ENCODE measurements around the gene ZNF316.
"Not testable (repeated sequence)": the region's sequence is repeated elsewhere in the genome, so short reads cannot be mapped to it uniquely, and the experiment has no call there.

ZNF316 gene

DNA sequence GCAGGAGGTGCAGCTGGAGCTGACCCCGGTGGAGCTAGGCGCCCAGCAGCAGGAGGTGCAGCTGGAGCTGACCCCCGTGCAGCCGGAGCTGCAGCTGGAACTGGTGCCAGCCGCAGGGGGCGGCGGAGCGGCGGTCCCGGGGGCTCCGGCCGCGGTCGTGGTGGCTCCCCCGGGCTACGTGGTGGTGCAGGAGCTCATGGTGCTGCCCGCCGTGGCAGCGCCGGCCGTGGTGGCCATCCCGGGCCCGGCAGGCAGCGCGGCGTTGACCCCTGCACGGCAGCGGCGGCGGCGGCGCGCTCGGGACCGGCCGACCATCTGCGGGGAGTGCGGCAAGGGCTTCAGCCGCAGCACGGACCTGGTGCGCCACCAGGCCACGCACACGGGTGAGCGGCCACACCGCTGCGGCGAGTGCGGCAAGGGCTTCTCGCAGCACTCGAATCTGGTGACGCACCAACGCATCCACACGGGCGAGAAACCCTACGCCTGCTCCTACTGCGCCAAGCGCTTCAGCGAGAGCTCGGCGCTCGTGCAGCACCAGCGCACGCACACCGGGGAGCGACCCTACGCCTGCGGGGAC, 14.9 kb upstream of the ZNF316 start:
- no peak for DNase-seq

DNA sequence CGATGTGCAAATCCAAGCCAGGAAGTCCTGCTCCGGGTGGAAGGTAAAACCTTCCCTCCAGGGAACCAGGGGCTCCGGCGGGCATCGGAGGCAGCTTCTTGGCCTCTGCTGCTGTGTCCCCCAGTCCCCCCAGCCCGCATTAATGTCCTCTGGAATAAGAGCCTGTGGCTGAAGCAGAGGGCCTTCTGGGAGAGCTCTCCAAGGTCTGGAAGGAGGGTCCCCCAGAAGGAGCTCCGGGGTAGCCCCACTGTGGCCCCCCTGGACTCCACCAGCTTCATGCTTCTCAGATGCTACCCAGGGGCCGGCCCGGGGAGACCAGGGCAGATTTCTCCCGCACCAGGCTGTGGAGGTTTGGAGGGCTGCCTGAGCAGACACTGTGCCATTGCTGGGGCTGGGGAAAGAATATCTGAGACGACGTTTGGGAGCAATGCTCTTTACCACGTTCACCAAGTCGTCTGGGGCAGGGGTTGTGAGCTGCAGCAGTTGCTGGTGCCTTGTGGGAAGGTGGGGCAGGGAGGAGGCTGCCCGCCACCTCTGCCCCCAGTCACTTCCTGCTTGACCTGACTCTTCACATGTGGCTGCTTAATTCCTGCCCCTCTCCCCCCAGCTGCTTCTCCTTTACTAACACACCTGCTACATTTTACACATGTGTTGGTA, 13.4 kb upstream of the ZNF316 start:
- DNase-seq = no peak

DNA sequence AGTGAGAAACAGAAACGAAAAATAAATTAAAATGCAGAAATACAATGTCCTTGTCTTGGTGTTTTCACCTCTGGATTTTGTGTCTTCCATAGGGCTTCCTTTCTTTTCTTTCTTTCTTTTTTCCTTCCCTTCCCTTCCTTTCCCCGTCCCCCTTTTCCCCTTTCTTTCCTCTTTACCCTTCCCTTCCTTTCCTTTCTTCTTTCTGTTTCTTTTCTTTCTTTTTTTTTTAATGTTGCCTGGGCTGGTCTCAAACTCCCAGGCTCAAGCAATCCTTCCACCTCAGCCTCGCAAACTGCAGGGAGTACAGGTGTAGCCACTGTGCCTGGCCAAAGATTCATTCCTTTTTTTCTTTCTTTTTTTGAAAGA, 12.9 kb upstream of the ZNF316 start:
- no peak for DNase-seq

DNA sequence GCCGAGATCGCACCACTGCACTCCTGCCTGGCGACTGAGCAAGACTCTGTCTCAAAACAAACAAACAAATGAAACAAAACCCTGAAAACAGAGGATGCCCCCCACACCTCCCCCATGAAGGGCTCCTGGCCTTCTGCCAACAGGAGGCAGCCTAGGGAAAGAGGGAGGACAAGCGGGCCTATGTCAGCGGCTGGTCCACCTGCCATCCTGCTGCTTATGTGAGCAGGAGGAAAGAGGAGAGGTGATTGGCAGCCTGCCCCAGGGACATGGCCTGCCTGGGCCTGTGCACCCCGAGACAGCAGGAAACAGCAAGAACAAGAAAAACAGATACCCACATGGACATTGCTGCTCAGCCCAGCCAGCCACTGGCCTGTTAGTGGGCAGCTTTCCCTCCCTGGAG, 9.1 kb upstream of the ZNF316 start:
- DNase-seq = no peak

DNA sequence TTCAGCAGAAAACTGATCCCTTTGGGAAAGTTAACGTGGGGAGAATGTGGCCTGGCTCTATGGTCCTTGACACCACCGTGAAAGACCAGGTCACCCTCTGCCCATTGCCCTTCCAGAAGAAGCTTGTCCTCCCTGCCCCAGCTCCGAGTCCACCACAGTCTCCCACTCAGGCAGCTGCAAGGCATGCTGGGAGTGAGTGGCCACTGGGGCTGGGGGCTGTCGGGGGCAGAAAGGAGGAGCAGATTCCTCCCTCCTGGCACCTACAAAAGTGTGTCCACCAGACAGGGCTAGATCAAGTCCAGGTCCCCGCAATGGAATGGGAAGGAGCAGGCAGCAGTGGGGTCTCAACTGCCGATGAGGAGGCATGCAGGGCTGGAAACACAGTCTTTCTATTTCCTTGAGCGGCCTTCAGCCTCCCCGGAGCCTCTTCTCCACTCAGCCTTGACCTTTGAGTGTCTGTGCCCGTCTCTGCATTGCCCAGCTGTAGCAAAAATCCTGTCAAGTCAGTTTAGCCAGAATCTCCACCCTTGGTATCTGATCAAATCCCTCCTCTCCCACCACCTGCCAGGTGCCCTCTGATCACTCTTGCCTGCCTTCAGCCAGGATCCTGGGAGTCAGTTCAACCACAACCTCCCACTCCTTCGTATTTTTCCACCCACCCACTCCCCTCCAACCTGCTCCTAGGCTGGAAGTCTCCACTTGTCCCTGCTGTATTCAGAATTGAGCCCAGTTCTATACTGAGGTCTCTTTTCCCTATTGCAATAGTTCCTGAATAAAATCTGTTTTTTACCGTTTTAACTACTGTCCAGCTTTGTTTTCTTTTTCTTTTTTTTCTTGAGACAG, 6.9 kb upstream of the ZNF316 start:
- no peak for DNase-seq

DNA sequence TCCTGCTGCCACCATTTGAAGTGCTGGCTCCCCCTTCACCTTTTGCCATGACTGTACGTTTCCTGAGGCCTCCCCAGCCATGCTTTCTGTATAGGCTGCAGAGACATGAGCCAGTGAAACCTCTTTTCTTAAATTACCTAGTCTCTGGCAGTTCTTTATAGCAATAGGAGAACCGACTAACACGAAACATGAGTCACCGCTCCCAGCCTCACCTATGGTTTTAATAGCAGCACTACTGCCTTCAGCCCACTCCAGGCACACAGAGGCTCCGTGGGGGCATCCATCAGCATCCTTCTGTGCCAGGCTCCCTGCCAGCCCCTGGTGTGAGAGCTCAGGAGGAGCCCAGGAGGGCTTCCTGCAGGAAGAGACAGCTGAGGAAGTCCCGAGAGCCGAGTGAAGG, 5.5 kb upstream of the ZNF316 start:
- no peak for DNase-seq

DNA sequence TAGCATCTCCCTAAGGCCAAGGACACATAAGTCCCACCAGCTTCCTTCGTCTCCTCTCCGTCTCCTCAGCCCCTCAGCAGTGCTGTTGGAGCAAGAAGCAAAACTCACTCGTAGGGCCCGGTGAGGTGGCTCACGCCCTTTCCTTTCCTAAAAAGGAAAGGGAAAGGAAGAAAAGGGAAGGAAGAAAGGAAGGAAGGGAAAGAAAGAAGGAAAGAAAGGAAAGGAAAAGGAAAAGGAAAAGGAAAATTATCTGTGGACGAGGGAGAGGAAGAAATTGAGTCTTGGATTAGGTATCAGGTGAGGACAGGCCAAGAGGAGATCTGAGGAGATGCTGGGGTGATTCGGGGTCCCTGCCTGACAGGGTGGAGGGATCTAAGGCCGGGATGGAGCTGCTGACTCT, 3.1 kb upstream of the ZNF316 start:
- DNase-seq = no peak

DNA sequence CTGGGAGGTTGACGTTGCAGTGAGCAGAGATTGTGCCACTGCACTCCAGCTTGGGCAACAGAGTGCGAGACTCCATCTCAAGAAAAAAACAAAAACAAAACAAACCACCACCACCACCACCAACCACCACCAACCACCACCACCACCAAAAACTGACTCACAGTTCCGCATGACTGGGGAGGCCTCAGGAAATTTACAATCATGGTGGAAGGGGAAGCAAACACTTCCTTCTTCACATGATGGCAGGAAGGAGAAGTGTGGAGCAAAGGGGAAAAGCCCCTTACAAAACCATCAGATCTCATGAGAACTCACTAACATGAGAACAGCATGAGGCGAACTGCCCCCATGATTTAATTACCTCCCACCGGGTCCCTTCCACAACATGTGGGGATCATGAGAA, 2.1 kb upstream of the ZNF316 start:
- not testable (repeated sequence) for DNase-seq

DNA sequence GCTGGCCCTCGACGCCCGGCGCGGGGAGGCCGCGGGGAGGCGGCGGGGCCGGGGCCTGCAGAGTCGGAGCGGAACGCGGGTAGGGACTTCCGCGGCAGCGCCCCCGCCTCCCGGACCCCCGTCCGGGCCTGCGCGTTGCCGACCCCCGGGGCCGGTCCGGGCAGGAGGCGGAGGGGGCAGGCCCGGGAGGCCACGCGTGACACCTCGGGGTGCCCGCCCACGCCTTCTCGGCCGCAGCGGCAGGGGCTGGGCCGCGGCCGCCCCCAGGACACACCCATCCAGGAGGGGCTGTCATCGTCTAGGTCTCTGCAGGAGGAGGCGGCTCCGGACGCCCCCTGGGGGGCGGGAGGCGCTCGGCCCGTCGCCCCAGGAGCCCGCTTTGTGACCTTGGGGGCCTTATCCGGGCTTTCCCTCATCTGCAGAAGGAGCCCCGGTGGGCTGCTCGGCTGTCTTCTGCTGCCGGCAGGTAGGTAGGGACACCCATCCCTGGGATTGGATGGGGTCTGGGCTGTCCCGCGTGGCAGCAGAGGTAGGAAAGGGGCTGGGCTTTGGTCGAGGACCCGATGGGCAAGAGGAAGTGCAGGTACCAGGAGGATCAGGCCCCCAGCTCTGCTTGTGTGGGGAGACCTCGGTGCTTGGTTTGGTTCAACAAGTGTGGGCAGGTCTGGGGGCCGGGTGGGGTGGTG, 569 bp downstream of the ZNF316 start:
- peak; percentile 53 for DNase-seq

DNA sequence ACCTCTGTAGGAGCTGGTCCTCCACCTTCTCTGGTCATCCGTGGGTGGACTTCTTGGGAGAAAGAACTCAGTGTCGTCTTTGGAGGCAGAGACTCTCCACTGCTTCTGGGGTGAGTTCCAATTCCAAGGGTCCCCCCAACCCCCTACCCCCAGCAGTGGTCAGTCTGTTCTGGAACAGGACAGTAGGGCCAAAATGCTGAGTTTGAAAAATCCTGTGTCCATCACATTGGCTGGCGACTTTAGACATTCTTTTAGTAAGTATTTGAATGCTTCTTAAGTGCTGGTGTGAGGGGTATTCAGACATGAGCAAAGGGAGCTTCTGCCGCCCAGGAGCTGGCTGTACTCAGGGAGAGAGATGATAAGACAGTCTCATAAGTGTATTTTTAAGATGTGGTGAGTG, 1.9 kb downstream of the ZNF316 start:
- no peak for DNase-seq

DNA sequence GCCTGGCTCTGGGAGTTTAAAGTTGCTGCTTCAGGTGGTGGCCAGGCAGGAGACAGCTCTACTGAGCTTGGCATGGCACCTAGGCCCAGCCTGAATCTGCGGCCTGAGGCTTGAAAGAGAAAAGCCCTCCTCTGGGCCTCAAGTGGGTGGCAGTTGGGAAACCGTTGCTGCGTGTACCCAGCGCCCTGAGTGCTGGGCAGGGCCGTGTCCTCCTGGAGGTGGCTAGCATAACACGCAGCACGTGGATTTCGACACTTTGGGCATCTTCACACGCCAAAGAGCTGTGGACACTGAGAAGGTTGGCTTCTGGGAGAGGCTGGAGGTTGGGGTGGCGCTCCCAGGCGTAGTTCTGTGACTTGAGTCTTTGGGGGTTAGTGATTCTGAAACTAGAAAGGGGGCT, 2.5 kb downstream of the ZNF316 start:
- no peak for DNase-seq

DNA sequence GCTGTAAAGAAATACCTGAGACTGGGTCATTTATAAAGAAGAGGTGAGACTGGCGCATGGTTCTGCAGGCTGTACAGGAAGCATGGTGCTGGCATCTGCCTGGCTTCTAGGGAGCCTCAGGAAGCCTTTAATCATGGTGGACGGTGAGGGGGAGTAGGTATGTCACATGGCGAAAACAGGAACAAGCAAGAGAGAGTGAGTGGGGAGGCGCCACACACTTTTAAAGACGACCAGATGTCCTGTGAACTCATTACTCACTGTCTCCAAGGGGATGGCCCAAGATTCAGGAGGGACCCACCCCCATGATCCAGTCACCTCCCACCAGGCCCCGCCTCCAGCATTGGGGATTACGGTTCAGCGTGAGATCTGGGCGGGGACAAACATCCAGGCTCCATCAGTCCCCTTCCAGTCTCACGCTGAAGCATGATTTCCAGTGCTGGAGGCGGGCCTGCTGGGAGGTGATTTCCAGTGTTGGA, 3.2 kb downstream of the ZNF316 start:
- DNase-seq = no peak

DNA sequence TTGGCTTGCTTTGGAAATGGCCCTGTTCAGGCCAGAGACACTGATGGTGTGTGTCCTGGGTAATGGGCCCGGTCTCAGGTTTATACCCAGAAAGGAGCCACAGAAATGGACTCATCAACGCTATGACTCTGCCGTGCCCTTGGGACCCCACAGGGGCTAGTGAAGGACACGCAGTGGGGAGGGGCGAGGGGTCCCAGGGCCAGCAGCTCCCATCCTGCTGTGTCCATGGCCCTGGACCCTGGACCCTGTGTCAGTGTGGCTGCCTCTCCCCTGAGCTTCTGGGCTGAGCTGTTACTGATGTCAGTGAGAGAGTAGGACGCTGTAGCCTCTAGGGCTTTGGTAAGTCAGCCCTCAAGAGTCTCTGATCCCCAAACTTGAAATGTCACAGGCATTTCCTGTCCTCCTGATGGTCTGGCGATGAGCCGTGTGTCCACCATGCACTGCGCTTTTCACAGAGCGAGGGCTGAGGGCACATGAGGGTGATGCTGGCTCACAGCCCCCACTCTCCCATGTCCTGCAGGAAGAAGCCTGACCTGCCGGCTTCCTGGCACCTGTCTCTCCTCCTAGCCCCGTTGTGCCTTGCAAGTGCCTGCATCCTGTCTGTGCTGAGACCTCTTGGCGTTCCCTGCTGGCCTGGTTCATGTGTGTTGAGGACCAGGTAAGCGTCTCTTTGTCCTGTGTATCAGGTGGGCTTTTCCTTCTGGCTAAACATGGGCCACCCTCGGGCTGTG, 4.4 kb downstream of the ZNF316 start:
- no peak for DNase-seq

DNA sequence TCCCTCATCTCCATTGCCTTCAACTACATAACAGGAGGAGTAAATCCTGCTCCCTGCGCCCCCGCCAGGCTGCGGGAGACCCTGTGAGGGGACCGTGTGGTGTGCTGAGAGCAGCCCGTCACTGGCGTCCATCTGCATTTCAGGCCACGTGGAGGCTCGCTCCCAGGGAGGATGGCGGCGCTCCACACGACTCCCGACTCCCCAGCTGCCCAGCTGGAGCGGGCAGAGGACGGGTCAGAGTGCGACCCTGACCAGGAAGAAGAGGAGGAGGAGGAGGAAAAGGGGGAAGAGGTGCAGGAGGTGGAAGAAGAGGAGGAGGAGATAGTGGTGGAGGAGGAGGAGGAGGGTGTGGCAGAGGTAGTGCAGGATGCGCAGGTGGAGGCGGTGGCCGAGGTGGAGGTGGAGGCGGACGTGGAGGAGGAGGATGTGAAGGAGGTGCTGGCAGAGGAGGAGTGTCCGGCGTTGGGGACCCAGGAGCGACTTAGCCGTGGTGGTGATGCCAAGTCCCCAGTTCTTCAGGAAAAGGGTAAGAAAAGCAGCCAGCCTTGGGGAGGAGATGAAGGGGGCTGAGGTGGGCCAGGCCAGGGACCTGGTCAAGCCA, 5.2 kb downstream of the ZNF316 start:
- no peak for DNase-seq

DNA sequence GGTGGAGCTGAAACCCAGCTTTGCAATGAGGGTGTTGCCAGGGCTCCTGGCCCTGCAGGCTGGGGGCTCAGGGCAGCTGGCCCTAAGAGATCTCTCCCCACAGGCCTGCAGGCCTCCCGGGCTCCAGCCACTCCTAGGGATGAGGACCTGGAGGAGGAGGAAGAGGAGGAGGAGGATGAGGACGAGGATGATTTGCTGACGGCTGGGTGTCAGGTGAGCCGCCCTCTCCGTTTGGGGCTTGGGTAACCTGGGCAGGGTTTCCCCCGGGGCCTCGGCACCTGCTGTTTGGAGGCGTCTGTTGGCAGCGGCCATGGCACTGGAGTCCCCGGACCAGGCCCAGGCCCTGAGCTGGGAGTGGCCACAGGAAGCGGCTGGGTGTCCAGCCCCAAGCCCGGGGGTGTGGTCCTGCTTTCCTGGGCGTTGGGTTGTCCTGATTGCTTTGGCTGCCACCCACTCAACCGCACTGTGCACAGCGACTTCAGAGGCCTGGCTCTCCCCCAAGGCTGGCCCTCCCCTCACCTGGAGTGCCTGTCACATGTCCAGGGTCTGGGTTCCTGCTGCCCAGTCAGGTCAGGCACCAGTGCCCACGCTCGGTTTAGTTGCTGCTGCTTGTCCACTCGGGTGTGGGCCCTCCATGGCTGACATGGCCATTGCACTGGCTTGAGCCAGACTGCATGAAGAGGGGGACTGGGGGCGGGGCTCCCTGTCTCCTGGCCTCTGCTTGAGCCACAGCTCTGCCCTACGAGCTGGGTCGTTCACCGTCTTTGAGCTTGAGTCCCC, 5.9 kb downstream of the ZNF316 start:
- DNase-seq = no peak

DNA sequence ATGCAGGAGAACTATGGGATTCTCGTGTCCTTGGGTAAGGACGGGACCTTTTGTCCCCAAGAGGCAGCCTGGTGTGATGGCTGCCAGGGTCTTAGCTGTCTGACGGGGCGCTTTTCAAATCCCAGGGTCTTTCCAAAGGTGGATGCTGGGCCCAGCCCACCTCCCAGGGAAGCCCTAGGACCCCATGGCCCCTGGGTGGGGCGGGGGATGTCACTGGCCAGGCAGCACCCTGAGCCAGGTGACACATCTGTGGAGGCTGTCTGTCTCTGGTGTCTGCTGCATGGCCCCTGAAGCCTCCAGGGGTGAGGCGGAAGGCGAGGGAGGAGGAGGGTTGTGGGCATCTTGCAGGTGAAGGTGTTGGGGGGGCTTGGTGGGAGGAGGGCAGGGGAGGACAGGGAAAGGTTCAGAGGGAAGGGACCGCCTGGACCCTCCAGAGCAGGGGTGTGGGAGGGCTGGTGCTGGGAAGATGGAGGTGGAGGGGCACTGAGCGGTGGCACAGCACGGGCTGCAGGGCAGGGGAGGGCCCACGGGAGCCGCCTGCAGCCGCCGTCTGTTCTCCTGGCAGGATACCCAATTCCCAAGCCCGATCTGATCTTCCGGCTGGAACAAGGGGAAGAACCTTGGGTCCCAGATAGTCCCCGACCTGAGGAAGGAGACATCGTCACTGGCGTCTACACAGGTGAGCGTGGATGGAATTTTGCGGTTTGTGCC, 7.0 kb downstream of the ZNF316 start:
- DNase-seq = no peak

DNA sequence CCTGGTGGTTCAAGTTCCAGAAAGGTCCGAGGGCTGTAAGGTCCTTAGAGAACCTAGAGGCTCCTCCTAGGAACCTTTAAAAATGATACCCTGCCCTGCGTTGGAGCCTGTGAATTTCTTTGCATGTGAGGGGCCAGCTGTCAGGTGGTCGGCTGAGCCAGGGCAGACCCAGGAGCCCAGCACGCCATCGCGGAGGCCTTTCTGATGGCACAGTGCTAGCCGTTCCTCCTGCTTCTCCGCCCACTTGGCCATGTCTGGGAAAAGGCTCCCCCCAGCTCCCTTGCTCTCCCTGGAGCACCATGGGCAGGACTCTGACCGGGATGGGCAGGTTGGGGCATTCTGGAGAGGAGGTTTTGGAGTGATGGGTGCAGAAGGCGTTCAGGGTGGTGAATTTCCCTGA, 7.6 kb downstream of the ZNF316 start:
- no peak for DNase-seq

DNA sequence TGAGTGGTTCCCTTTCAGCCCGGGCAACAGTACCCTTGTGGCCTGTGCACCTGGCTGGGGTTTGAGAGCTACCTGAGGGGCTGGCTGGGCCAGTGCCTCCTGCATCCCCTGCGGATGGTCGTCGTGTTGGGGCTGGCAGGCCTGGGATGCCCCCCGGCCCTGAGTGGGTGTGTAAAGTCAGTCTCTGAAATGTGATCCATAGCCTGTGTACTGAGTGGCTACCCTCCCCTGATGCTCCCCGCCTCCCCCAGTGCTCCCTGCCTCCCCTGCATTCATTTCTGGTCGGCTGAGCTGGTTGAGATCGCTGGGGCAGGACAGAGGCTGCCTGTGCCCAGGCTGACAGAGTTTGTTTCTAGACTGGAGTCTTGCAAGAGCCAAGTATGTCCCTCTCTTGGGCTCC, 9.3 kb downstream of the ZNF316 start:
- DNase-seq = no peak

DNA sequence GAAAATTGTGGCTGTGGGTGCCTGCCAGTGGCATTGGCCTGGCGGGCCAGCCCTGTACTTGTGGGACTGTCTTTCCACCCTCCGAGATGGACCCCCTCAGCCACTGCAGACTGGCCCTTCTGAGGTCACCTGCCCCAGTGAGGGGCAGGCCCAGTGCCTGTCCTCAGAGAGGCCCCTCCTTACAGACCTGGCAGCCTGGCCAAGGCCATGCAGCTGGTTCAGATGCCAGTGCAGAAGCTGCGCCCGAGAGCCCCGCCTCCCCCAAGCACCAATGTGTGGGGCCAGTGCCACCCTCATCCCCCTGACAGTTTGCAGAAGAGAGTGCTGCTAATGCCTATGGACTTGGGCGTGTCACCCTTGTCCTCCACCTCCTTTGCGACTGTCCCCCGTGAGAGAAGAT, 10.0 kb downstream of the ZNF316 start:
- DNase-seq = no peak

DNA sequence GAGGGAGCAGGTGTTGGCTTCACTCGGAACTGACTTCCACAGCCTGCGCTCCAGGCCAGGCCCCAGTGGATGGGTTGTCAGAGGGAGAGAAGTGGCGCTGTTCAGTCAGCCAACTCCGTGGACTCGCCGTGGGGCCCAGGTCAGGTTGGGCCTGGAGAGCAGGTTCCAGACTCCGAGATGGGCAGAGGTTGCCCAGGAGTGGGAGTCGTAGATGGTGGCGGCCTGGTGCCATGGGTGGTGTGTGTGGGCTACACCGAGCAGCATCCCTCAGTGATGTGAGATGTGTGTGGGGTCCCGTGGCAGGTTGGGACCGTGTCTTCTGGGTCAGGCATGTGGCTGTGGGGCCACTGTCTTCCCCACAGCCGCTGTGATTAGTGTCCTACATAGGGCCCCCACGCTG, 10.4 kb downstream of the ZNF316 start:
- DNase-seq = no peak
